ENCODE measurements around the gene PDF.

The PDF gene

DNA sequence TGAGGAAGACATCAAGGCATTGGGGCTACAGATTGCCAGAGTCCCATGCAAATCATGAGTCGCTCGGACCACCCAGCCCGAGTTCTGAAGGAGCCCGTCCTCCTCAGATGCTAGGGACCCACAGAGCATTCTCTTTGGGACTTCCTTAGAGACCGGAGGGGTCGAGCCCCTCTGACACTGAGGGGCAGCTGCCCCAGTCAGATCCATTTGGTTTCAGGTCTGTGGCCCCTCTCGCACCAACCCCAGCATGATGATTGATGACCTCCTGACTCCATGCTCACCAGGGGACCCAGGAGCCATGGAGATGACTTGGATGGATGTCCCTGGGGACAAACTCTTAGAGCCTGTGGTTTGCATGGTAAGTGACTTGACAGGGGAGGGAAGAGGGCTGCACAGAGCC, 8.0 kb downstream of the PDF start:
- Histone ChIP-seq H3K27me3 (replicated peaks; ENCODE audit: control insufficient read depth, insufficient read depth, low read length) (no peaks in the 10 kb centered on the region), H3K4me3 (replicated peaks; ENCODE audit: low read depth, low read length) (no peak overlapping the region), H3K36me3 (ENCODE audit: control insufficient read depth, insufficient read depth, low read length) (peaks cover 62% of the 10 kb centered on the region)
- TF ChIP-seq, protein P1, sequence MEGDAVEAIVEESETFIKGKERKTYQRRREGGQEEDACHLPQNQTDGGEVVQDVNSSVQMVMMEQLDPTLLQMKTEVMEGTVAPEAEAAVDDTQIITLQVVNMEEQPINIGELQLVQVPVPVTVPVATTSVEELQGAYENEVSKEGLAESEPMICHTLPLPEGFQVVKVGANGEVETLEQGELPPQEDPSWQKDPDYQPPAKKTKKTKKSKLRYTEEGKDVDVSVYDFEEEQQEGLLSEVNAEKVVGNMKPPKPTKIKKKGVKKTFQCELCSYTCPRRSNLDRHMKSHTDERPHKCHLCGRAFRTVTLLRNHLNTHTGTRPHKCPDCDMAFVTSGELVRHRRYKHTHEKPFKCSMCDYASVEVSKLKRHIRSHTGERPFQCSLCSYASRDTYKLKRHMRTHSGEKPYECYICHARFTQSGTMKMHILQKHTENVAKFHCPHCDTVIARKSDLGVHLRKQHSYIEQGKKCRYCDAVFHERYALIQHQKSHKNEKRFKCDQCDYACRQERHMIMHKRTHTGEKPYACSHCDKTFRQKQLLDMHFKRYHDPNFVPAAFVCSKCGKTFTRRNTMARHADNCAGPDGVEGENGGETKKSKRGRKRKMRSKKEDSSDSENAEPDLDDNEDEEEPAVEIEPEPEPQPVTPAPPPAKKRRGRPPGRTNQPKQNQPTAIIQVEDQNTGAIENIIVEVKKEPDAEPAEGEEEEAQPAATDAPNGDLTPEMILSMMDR (IDR thresholded peaks at IDR 0.05; ENCODE audit: insufficient read depth, low read length, poor library complexity, severe bottlenecking), result no peak
- no peak for DNase-seq (ENCODE audit: extremely low read depth, insufficient read length)

DNA sequence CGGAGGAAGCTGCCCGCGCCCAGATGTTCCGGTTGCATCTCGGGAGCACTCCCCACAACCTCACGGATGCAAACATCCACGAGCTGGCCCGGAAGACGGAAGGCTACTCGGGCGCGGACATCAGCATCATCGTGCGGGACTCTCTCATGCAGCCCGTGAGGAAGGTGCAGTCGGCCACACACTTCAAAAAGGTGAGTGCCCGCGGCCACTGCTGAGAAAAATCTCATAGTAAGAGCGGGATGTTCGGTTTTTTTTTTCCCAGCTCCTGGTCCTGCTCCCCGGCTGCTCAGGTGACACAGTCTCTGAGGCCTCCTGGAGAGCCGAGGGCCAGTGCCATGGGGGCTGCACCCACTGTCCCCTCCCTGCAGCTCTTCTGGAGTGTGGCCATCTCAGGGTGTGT, 9.3 kb downstream of the PDF start:
- TF ChIP-seq, protein P1 (IDR thresholded peaks at IDR 0.05; ENCODE audit: insufficient read depth, low read length, poor library complexity, severe bottlenecking), result no peak
- Histone ChIP-seq H3K36me3 (ENCODE audit: control insufficient read depth, insufficient read depth, low read length) (peaks cover 69% of the 10 kb centered on the region), H3K27me3 (replicated peaks; ENCODE audit: control insufficient read depth, insufficient read depth, low read length) (no peaks in the 10 kb centered on the region), H3K4me3 (replicated peaks; ENCODE audit: low read depth, low read length) (no peak overlapping the region)
- DNase-seq (ENCODE audit: extremely low read depth, insufficient read length), result no peak

- TF ChIP-seq, protein P1 (IDR thresholded peaks at IDR 0.05; ENCODE audit: insufficient read depth, low read length, poor library complexity, severe bottlenecking), result no peak
- Histone ChIP-seq H3K27me3 (replicated peaks; ENCODE audit: control insufficient read depth, insufficient read depth, low read length) (no peaks in the 10 kb centered on the region), H3K4me3 (replicated peaks; ENCODE audit: low read depth, low read length) (no peak overlapping the region), H3K36me3 (ENCODE audit: control insufficient read depth, insufficient read depth, low read length) (peaks cover 68% of the 10 kb centered on the region)
- DNase-seq (ENCODE audit: extremely low read depth, insufficient read length), result no peak
Observed at GRCh38 chr16:69320740-69321073, 9.7 kb downstream of the PDF start.

GRCh38 chr16:69319826-69320739, 10.3 kb downstream of the PDF start:
- TF ChIP-seq, protein P1 (IDR thresholded peaks at IDR 0.05; ENCODE audit: insufficient read depth, low read length, poor library complexity, severe bottlenecking), result no peak
- H3K4me3 ChIP-seq (replicated peaks; ENCODE audit: low read depth, low read length), result no peak overlapping the region
- no peak for DNase-seq (ENCODE audit: extremely low read depth, insufficient read length)
- H3K27me3 ChIP-seq (replicated peaks; ENCODE audit: control insufficient read depth, insufficient read depth, low read length), result no peaks in the 10 kb centered on the region
- H3K36me3 ChIP-seq (ENCODE audit: control insufficient read depth, insufficient read depth, low read length), result peaks cover 71% of the 10 kb centered on the region

GRCh38 chr16:69319381-69319780, 11.0 kb downstream of the PDF start:
- Histone ChIP-seq H3K36me3 (ENCODE audit: control insufficient read depth, insufficient read depth, low read length) (peaks cover 68% of the 10 kb centered on the region), H3K4me3 (replicated peaks; ENCODE audit: low read depth, low read length) (no peak overlapping the region), H3K27me3 (replicated peaks; ENCODE audit: control insufficient read depth, insufficient read depth, low read length) (no peaks in the 10 kb centered on the region)
- TF ChIP-seq, protein P1 (IDR thresholded peaks at IDR 0.05; ENCODE audit: insufficient read depth, low read length, poor library complexity, severe bottlenecking), result no peak
- DNase-seq (ENCODE audit: extremely low read depth, insufficient read length), result no peak

All from GM06990 (cell line).